ENCODE measurements around the gene NKAIN2.

The NKAIN2 gene

GRCh38 chr6:124053315-124053714 is 249.7 kb downstream of the NKAIN2 start:
- DNase-seq = no peak

DNA sequence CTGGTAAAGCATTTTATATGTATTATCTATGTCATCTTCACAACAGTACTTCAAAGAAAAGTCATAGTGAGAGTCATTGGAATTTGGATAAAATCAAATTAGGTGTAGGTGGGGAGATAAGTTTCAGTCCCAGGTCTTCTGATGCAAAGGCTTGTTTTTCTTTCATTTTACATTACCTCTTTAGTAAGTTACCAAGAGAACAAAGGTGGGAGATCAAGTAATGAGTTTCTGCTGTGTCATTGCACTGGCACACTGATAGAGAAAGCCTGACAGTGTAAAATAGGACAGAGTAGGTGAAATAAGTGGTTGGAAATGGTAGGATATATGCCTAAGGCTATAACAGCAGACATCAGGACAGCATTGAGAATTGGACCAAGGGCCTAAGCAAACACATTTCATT is 250.4 kb downstream of the NKAIN2 start:
- no peak for DNase-seq

- no peak for DNase-seq
Observed at GRCh38 chr6:124055395-124055794, 251.7 kb downstream of the NKAIN2 start.

GRCh38 chr6:124055963-124056362 is 252.3 kb downstream of the NKAIN2 start:
- DNase-seq = no peak

GRCh38 chr6:124056407-124057334 is 253.0 kb downstream of the NKAIN2 start:
- no peak for DNase-seq

GRCh38 chr6:124057461-124057860 is 253.8 kb downstream of the NKAIN2 start:
- no peak for DNase-seq

- DNase-seq = no peak
Observed at GRCh38 chr6:124064317-124065113, 260.9 kb downstream of the NKAIN2 start.

DNA sequence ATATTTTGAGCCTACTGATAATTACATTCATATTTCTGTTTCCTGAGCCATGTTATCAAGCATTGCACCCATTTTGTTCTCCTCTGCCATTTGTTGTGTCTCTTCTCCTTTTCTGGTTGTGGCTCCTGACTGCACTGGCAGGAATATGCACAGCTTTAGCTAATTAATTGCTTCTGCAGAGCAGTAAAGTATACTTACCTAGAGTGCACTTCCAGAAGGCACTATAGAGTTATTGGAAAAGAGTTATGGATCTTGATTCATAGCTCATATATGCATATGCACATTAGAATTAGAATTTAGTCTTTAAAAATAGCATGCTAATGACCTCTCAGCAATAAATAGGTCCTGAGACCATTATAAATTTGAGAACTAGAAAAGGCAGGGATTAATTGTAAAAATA is 262.6 kb downstream of the NKAIN2 start:
- DNase-seq = no peak

DNA sequence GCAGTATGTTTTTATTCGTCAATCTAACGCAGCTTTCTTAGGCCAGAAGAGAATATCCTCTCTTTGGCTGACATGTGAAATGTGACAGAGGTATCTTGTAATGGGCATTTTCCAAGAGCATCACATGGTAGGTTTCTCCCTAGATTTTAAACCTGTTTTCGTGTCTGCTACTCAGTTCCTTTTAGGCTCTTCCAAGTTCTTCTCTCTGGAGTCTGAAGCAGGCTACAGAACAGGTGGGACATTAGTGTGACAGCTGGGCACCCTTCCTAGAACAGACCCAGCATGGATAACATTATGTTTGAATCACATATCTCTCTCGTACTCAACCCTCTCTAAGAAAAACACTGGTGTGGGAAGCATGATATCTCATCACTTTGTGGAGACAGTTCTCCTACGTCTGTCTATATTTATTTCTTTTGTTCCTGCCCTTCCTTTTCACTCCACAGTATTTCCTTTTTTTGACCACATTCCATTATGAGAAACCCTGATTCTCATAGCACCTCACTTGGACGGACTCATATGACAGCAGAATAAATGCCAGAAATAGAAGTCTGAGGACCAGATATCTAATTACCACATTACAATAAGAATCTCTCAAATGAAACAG is 263.4 kb downstream of the NKAIN2 start:
- no peak for DNase-seq

DNA sequence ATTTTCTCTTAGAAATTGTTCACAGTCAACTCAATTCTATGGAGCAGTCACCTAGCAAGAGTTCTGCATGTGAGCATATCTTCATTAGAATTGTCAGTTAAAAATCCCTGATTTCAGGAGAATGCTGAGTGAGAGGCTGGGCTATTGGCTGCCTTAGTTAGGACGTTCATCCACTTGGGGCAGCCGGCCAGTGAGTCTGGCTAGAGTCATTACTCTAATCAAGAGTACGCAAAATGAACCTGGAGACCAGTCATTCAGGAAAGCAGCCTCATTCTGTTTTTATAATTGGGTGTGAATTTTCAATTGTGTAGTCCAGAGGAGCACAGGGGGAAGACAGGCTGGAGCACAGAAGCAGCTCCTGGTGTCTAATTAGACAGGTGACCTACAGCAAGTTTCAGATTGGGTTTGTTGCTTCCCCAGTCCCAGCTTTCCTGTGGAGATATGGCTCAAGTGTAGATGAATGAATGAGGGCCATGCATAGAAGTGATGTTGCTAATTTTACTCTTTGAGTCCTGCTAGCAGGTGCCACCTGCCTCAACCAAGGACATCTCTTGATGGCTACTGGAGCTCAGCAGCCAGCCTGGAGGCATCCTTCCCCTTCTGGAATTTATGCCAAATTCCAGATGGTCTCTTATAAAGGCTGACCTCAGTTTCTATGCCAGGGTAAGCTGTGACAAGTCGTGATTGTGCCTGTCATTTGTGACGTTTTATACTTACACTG is 265.7 kb downstream of the NKAIN2 start:
- DNase-seq = no peak

DNA sequence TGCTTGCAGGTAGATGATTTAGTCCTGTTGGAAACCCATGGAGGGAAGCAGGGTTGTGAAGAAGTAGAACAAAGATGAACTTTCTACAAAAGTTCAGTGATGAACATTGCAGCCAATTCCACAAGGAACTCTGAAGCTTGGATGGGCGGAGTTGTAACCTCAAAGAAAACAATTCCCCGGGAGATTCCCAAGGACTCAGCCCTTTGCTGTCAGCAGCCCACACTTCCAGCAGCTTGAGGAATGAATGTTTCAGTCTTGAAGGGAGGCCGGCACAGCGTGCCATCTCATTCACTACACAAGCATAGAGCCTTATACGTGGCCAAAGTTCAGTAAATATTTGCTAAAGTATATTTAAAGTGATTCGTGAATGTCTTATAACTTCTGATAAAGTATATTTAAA is 269.4 kb downstream of the NKAIN2 start:
- DNase-seq = no peak

GRCh38 chr6:124073820-124074587 is 270.3 kb downstream of the NKAIN2 start:
- DNase-seq = no peak

GRCh38 chr6:124074606-124075005 is 270.9 kb downstream of the NKAIN2 start:
- no peak for DNase-seq

DNA sequence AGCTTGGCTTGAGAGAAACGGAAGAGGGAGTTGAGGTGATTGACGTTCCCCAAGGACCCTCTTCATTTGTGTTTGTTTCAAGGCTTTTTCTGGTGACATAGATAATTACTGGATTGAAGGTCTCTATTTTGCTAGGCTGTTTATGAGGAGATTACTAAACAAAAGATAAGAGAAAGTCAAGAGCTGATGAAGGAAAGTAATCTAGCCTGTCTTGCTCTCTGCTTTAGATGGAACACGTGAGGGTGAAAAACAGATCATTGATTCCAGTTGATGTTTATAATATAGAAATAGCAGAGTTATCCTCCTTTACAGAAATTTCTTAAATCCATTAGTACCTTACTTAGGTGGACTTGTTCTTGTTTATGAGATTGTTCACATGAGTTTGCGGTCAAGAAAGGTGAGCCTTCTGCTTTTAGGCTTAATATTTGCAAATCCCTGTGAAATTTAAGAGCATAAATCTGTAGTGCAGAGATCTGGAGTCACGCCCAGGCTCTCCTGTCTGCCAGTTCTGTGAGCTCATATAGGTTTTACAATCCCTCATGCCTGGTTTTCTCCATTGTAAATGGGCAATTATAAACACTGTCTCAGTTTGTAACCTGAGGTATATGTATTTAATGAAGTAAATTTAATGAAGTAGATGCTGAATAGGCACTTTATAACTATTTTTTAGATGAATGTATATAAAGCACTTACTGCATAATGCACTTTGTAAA is 272.8 kb downstream of the NKAIN2 start:
- DNase-seq = no peak

GRCh38 chr6:124078169-124078568 is 274.5 kb downstream of the NKAIN2 start:
- DNase-seq = no peak

- DNase-seq = no peak
Observed at GRCh38 chr6:124080483-124080882, 276.8 kb downstream of the NKAIN2 start.

GRCh38 chr6:124090491-124090890 is 286.8 kb downstream of the NKAIN2 start:
- DNase-seq = no peak

- DNase-seq = no peak
Observed at GRCh38 chr6:124099520-124099919, 295.9 kb downstream of the NKAIN2 start.

DNA sequence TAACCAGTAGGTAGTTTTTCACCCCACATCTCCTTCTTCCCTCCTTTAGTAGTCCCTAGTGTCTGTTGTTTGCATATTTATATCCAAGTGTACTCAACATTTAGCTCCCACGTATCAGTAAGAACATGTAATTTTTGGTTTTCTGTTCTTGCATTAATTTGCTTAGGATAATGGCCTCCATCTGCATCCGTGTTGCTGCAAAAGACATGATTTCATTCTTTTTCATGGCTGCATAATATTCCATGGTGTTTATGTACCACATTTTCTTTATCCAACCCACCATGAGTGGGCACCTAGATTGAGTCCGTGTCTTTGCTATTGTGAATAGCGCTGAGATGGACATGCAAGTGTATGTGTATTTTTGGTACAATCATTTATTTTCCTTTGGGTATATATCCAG is 306.8 kb downstream of the NKAIN2 start:
- DNase-seq = no peak

DNA sequence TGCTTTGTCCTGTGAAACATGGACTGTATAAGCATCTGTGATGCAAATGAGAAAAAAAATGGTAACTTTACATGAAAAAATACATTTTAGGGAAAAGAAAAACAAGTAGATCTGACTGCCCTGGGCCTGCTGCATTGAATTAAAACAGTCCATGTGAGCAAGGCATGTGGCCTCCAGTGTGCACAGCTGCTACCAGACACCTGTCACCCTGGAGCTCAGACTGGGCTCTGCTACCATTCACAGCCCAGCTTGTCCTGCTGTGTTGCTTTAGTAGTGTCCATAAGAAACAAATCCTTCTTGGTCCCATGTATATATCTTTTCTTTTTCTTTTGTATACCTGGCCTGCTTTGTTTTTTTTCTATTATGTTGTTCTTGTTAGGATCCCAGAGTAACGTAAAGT is 315.9 kb downstream of the NKAIN2 start:
- no peak for DNase-seq

DNA sequence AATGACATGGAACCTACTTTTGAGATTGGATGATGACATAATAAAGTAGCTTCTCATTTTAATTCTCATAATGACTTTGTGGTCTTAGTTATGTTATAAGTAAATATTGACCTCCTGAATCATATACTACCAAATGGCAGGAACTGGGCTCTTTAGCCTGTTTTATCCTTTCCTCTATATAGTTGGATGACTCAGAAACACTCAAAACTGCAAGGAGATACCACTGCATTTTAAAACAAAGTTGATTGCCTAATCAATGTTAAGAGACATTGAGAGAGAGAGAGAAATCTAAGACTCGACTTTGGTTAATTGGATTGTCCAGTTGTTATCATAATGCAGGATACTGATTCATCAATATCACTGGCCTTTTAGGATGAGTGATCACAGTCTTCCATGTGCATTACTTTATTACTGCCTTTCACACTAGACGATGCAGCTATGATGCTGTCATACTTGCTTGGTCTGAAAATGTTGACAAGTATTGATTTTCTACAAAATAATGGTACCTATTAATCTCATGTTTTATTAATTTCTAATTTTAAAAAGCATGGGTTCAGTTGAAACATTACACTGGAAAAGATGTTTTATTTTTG is 320.0 kb downstream of the NKAIN2 start:
- no peak for DNase-seq

Measured in CD4-positive, alpha-beta T cell treated with Interleukin-12 subunit alpha and Interleukin-12 subunit beta, for 1 hour (primary cell).